Naive B cell (primary cell): ENCODE data around the gene EOGT. TPM values are rescaled to one million over a fixed set of nuclear protein-coding genes. Genes with fewer than 3 reads are reported as not detected.

Experiments
- ATAC-seq, 2 donors: fragments of 150-1000 bp; cut with Tn5 transposase; 2 replicates each; pipeline ENCODE4 v1.10.0; 2021; ENCODE audit warnings: low read depth in 2 of 2, mild to moderate bottlenecking in 2 of 2, moderate library complexity in 2 of 2
- DNase-seq: peaks from one replicate; pipeline ENCODE4 v3.0.0; 2022
- H3K27ac Mint-ChIP-seq, 6 donors: one replicate each; pipeline ENCODE4 v1.8.0; 2020 to 2022; ENCODE audit warnings: mild to moderate bottlenecking in 6 of 6, mixed read lengths in 6 of 6, moderate library complexity in 5 of 6, inconsistent platforms in 2 of 6
- H3K27me3 Mint-ChIP-seq, 3 donors: one replicate each; pipeline ENCODE4 v1.8.0; 2021 to 2022; ENCODE audit warnings: mixed read lengths in 3 of 3, mild to moderate bottlenecking in 1 of 3
- H3K36me3 Mint-ChIP-seq, 2 donors: one replicate each; pipeline ENCODE4 v1.8.0; 2020 to 2022; ENCODE audit warnings: mixed read lengths in 2 of 2, inconsistent platforms in 1 of 2, mild to moderate bottlenecking in 1 of 2
- H3K4me1 Mint-ChIP-seq, 3 donors: one replicate each; pipeline ENCODE4 v1.8.0; 2020 to 2022; ENCODE audit warnings: mixed read lengths in 3 of 3, inconsistent platforms in 1 of 3, mild to moderate bottlenecking in 1 of 3, moderate library complexity in 1 of 3
- H3K4me3 Mint-ChIP-seq, 8 donors: one replicate each; pipeline ENCODE4 v1.8.0; 2020 to 2022; ENCODE audit warnings: mild to moderate bottlenecking in 8 of 8, mixed read lengths in 8 of 8, moderate library complexity in 8 of 8, inconsistent platforms in 2 of 8
- H3K9me3 Mint-ChIP-seq, 7 donors: one replicate each; pipeline ENCODE4 v1.8.0; 2020 to 2022; ENCODE audit warnings: mixed read lengths in 7 of 7, mild to moderate bottlenecking in 5 of 7, inconsistent platforms in 2 of 7, moderate library complexity in 1 of 7
- polyA plus RNA-seq, 6 donors: library from polyadenylated mRNA; unstranded; fragments of 300-500 nt; fragmentation: Illumina TruSeq; gene quantifications; one replicate each; pipeline ENCODE4 v1.2.3, GENCODE V29; 2021; ENCODE audit warnings: low read depth in 6 of 6

EOGT gene
- polyA plus RNA-seq, 6 donors from 2014 or later: 2.0 to 3.2 (median 2.3) TPM; not detected in 1

DNA sequence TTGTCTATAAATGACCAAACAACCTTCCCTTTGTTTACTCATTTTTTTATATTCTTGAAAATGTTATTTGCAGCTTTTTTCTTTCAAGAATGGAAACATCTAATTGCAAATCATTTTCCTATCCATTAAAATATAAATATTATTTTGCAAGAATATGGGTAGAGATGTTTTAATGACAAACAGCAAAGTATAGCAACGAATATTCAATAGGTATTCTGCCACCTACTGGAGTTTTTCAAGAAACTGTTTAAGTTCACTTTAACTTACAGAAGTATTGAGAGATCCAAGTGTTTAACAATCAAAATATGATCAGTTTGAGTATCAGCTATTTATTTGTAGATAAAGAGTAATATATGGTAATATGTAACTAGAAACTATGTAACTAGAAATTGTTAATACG lies 6.9 kb upstream of the EOGT start:
- H3K4me1 Mint-ChIP-seq: no peaks in the 10 kb centered on the region
- no peak for ATAC-seq

GRCh38 chr3:69016901-69017300 lies 3.4 kb upstream of the EOGT start:
- ATAC-seq (no peak), DNase-seq (no peak)
- Mint-ChIP-seq H3K27me3 (no peaks in the 10 kb centered on the region), H3K9me3 (no peaks in the 10 kb centered on the region), H3K4me3 (peak overlapping the region in 1 of 8 donors; percentile 22), H3K27ac (no peak overlapping the region), H3K36me3 (no peaks in the 10 kb centered on the region), H3K4me1 (peaks cover 5 to 15% (median 10%) of the 10 kb centered on the region in 3 donors)

More for the DNA sequence above, 6.9 kb upstream of the EOGT start:
- H3K27me3 Mint-ChIP-seq: no peaks in the 10 kb centered on the region
- H3K9me3 Mint-ChIP-seq: no peaks in the 10 kb centered on the region
- no peak for DNase-seq
- H3K27ac Mint-ChIP-seq: no peak overlapping the region
- H3K4me3 Mint-ChIP-seq: no peak overlapping the region
- peaks cover 2 to 9% of the 10 kb centered on the region in 2 donors for H3K36me3 Mint-ChIP-seq

- ATAC-seq: no peak
- DNase-seq: no peak
- H3K27ac Mint-ChIP-seq: no peak overlapping the region
- H3K27me3 Mint-ChIP-seq: no peaks in the 10 kb centered on the region
- H3K4me3 Mint-ChIP-seq: peak overlapping the region in 1 of 8 donors; percentile 84
- H3K9me3 Mint-ChIP-seq: no peaks in the 10 kb centered on the region
- H3K36me3 Mint-ChIP-seq: no peaks in the 10 kb centered on the region
- H3K4me1 Mint-ChIP-seq: peaks cover 5 to 15% (median 10%) of the 10 kb centered on the region in 3 donors
Measured at GRCh38 chr3:69016102-69016501, 2.6 kb upstream of the EOGT start.

- Mint-ChIP-seq H3K27ac (peak overlapping the region in 4 of 6 donors; percentile 20 to 51 (median 34)), H3K4me1 (peaks cover 5 to 15% (median 10%) of the 10 kb centered on the region in 3 donors), H3K9me3 (no peaks in the 10 kb centered on the region), H3K4me3 (peak overlapping the region; percentile 84 to 90 (median 86)), H3K27me3 (no peaks in the 10 kb centered on the region), H3K36me3 (no peaks in the 10 kb centered on the region)
- ATAC-seq (no peak), DNase-seq (no peak)
Measured at GRCh38 chr3:69014022-69014580, 617 bp upstream of the EOGT start.

- H3K4me3 Mint-ChIP-seq: peak overlapping the region; percentile 85 to 94 (median 90)
- H3K27ac Mint-ChIP-seq: peak overlapping the region in 5 of 6 donors; percentile 30 to 90 (median 76)
- peaks cover 5 to 15% (median 10%) of the 10 kb centered on the region in 3 donors for H3K4me1 Mint-ChIP-seq
- no peak for ATAC-seq
- no peaks in the 10 kb centered on the region for H3K27me3 Mint-ChIP-seq
- no peak for DNase-seq
- no peaks in the 10 kb centered on the region for H3K9me3 Mint-ChIP-seq
- no peaks in the 10 kb centered on the region for H3K36me3 Mint-ChIP-seq
Measured at GRCh38 chr3:69012800-69013252, 658 bp downstream of the EOGT start.

DNA sequence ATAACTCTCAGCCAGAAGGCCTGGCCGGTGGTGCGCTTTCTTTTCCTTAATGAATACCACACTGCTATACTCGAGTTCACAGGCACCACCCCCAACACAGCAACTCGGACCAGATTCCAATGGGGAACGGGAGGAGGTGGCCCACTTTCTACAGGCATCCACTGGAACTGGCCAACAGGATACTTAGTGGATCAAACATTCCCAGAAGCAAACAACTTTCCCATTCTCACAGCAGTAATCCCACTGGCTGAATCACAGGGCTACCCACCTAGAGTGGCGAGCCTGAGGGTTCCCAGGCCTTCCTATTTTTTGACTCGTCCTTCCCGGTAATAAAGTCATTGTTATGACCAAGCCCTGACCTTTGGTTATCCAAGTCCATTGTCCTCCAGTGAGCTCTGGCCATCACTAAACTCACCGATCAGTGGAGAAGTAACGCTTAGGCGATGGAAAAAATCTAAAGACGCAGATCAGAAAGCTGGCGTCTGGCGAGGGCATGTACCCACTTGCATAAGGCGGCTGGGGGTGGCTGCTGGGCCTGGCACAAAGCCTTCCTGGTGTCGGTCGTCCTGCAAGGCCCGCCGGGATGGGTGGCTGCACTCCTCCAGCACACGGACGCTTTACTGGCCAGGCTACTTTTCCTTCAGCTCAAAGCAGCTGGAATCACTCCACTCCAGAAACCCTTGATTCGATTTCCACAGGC lies 1.2 kb downstream of the EOGT start:
- peak overlapping the region; percentile 85 to 94 (median 90) for H3K4me3 Mint-ChIP-seq
- H3K36me3 Mint-ChIP-seq: no peaks in the 10 kb centered on the region
- peaks cover 5 to 15% (median 10%) of the 10 kb centered on the region in 3 donors for H3K4me1 Mint-ChIP-seq
- ATAC-seq (no peak), DNase-seq (no peak)
- H3K27ac Mint-ChIP-seq: peak overlapping the region in 4 of 6 donors; percentile 12 to 89 (median 80)
- H3K27me3 Mint-ChIP-seq: no peaks in the 10 kb centered on the region
- no peaks in the 10 kb centered on the region for H3K9me3 Mint-ChIP-seq

DNA sequence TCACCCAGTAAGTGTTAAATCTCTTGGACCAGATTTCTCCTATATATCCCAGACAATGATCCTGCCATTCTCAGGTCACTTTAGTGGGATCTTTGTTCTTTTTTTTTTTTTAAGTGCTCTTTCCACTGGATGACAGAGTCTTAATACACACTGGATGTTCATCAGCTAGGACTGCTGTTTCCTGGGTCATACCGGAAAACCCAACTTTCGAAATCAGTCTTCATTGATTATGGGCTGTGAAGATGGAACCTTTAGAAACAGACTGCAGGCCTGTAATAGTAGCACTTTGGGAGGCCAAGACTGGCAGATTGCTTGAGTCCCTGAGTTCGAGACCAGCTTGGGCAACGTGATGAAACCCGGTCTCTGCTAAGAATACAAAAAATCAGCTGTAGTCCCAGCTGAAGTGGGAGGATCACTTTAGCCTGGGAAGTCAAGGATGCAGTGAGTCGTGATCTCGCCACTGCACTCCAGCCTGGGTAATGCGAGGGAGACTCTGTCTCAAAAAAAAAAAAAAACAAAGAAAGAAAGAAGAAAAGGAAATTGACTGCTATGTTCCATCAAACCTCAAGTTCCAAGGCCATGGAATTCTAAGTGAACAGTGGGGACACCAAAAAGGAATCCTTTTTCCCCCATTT lies 2.3 kb downstream of the EOGT start:
- H3K4me3 Mint-ChIP-seq: peak overlapping the region in 4 of 8 donors; percentile 30 to 88 (median 52)
- H3K27ac Mint-ChIP-seq: peak overlapping the region in 1 of 6 donors; percentile 62
- H3K27me3 Mint-ChIP-seq: no peaks in the 10 kb centered on the region
- no peaks in the 10 kb centered on the region for H3K9me3 Mint-ChIP-seq
- no peak for ATAC-seq
- DNase-seq: no peak
- H3K4me1 Mint-ChIP-seq: peaks cover 5 to 15% (median 10%) of the 10 kb centered on the region in 3 donors
- H3K36me3 Mint-ChIP-seq: peaks cover 0 to 1% of the 10 kb centered on the region in 2 donors

DNA sequence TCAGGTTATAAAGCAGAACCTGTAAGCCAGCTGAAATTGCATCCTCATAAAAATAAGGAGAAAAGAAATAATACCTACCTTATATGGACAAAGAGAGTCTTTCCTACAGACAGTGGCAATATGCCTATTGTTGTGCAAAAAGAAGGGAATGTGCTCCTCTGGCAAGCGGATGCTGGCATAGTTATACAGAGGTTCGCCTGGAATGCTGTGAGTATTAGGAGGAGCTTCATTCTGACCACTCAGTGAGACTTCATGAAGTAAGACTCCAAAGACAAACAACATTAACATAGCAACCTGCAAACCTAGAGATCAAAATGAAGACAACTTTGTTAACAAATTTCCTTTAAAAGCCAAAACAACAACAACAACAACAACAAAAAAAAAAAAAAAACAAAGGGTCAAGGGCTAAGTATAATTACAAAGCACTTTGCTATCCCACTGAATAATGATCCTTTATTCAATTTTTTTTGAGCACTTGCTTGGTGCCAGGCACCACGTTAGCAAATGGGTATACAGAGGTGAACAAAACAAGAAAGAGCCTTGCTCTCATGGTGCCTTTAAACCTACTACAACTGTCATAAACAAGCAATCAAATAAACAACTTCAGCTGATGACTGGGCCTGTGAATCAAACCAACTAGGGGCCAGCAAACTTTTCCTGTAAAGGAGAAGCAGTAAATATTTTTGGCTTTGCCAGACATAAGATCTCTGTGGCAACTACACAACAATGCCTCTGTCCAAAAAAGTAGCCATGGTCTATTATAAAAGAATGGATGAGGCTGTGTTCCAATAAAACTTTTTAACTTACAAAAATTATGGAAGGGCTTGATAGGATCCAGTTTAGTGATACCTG lies 3.7 kb downstream of the EOGT start:
- peak overlapping the region in 1 of 8 donors; percentile 88 for H3K4me3 Mint-ChIP-seq

GRCh38 chr3:69008980-69009379 lies 4.5 kb downstream of the EOGT start:
- Mint-ChIP-seq H3K27ac (peak overlapping the region in 1 of 6 donors; percentile 34), H3K27me3 (no peaks in the 10 kb centered on the region), H3K4me1 (peaks cover under 1 to 6% (median 6%) of the 10 kb centered on the region in 3 donors), H3K36me3 (peaks cover 0 to 10% of the 10 kb centered on the region in 2 donors), H3K9me3 (no peaks in the 10 kb centered on the region), H3K4me3 (no peak overlapping the region)
- ATAC-seq (no peak), DNase-seq (no peak)

More for the DNA sequence above, 3.7 kb downstream of the EOGT start:
- Mint-ChIP-seq H3K36me3 (peaks cover 0 to 8% of the 10 kb centered on the region in 2 donors), H3K4me1 (peaks cover 5 to 11% (median 10%) of the 10 kb centered on the region in 3 donors), H3K9me3 (no peaks in the 10 kb centered on the region), H3K27ac (peak overlapping the region in 1 of 6 donors; percentile 2), H3K27me3 (no peaks in the 10 kb centered on the region)
- DNase-seq: no peak
- no peak for ATAC-seq

DNA sequence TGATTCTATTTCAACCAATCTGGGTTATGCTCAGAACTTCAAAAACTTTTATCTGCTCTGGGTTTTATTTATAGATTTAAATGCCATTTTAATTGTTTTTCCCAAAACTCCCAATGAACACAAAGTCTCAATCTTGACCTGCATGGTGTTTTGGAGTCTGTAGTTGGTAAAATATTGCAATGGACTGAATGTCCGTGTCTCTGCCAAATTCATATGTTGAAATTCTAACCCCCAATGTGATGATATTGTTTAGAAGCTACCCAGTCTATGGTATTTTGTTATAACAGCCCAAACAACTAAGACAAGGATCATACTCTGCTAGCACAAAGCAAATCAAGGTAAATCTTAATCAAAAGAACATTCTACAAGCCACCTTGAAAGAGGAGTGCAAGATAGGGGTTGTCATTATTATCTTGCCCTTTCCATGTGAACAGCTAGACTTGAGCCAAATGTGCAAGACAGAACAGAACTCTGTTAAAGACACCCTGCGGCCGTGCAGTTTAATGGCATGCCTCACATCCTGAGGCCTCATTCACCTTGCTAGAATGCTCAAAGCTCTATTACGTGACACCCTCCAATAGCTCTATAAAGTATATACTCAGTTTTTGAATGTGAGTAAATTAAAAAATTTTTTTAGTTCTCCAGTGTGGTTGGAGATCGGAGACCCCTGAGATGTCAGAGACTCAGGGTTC lies 7.5 kb downstream of the EOGT start:
- no peak for DNase-seq
- Mint-ChIP-seq H3K9me3 (no peaks in the 10 kb centered on the region), H3K4me3 (no peak overlapping the region), H3K36me3 (peaks cover 8 to 20% of the 10 kb centered on the region in 2 donors), H3K27me3 (no peaks in the 10 kb centered on the region), H3K4me1 (no peaks in the 10 kb centered on the region), H3K27ac (no peak overlapping the region)
- ATAC-seq: no peak

- no peak for ATAC-seq
- no peak overlapping the region for H3K4me3 Mint-ChIP-seq
- DNase-seq: no peak
- H3K9me3 Mint-ChIP-seq: no peaks in the 10 kb centered on the region
- H3K4me1 Mint-ChIP-seq: no peaks in the 10 kb centered on the region
- no peak overlapping the region for H3K27ac Mint-ChIP-seq
- no peaks in the 10 kb centered on the region for H3K27me3 Mint-ChIP-seq
- peaks cover 8 to 20% of the 10 kb centered on the region in 2 donors for H3K36me3 Mint-ChIP-seq
Measured at GRCh38 chr3:69005071-69005790, 8.3 kb downstream of the EOGT start.

- Mint-ChIP-seq H3K4me1 (no peaks in the 10 kb centered on the region), H3K4me3 (no peak overlapping the region), H3K36me3 (peaks cover 8 to 20% of the 10 kb centered on the region in 2 donors), H3K27me3 (no peaks in the 10 kb centered on the region), H3K27ac (no peak overlapping the region), H3K9me3 (no peaks in the 10 kb centered on the region)
- DNase-seq (no peak), ATAC-seq (no peak)
Measured at GRCh38 chr3:69004138-69004537, 9.3 kb downstream of the EOGT start.
